Activated T-helper 1 cell treated with Interleukin-2 at 50 U/mL for 16 hours (primary cell): ENCODE data around the gene ADAMTS17.
"Not testable (repeated sequence)": the region's sequence is repeated elsewhere in the genome, so short reads cannot be mapped to it uniquely, and the experiment has no call there.

Experiments used
- DNase-seq: peaks from one replicate; pipeline ENCODE4 v3.0.0-alpha.2; 2020; ENCODE audit warnings: low read depth

ADAMTS17 gene

DNA sequence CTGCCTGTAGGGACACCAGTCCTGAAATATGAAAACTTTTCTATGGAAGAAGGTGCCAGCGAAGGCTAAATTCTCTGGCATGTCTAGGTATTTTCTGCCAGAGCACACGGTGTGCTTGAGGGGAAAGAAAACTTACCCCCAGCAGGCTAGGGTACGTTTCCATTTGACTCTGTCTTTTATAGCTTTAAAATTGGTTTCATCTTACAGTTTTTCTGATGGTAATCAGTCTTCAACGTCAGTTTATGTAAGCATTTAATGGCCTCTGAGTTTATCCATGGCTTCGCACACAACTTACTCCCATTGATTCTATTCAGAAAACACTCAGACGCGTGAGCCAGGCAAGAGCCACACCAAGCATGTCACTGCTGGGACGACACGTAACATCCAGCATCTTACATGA is 249.7 kb downstream of the ADAMTS17 start:
- no peak for DNase-seq

DNA sequence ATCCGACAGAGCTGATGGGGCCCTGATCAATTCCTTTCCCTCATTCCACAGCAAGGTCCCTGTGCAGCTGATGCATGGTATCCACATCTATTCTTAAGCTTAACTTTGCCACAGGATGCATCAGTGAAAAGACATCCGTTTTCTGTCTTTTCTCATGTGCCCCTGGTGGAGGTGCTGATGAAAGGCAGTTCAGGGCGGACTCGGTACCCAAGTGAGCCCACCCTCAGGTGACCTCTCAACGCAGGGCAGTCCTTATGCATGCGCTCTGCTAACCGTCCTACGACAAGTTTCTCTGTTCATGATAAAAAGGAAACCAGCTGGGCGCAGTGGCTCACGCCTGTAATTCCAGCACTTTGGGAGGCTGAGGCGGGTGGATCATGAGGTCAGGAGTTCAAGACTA is 251.4 kb downstream of the ADAMTS17 start:
- DNase-seq: no peak

DNA sequence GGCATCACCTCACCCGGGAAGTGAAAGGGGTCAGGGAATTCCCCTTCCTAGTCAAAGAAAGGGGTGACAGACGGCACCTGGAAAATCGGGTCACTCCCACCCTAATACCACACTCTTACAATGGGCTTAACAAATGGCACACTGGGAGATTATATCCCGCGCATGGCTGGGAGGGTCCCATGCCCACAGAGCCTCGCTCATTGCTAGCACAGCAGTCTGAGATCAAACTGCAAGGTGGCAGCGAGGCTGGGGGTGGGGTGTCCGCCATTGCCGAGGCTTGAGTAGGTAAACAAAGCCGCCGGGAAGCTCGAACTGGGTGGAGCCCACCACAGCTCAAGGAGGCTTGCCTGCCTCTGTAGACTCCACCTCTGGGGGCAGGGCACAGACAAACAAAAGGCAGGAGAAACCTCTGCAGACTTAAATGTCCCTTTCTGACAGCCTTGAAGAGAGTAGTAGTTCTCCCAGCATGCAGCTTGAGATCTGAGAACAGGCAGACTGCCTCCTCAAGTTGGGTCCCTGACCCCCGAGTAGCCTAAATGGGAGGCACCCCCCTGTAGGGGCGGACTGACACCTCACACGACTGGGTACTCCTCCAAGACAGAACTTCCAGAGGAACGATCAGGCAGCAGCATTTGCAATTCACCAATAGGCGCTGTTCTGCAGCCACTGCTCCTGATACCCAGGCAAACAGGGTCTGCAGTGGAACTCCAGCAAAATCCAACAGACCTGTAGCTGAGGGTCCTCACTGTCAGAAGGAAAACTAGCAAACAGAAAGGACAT is 257.5 kb downstream of the ADAMTS17 start:
- not testable (repeated sequence) for DNase-seq

DNA sequence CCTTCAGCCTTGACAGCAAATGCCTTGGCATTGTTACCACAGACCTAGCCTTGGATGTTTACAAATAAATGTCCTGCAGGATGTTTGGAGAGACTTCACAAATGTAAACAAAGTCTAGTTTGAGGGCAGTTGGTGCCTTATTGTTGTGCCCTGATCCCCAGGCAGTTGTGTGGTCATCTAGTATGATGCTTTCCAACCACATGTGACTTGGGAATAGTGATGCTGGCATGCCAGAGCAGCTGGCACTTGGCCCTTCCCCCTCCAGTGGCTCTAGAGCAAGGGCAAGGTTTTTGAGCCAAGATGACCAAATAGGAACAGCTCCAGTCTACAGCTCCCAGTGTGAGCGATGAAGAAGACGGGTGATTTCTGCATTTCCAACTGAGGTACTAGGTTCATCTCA is 258.2 kb downstream of the ADAMTS17 start:
- DNase-seq: no peak

DNA sequence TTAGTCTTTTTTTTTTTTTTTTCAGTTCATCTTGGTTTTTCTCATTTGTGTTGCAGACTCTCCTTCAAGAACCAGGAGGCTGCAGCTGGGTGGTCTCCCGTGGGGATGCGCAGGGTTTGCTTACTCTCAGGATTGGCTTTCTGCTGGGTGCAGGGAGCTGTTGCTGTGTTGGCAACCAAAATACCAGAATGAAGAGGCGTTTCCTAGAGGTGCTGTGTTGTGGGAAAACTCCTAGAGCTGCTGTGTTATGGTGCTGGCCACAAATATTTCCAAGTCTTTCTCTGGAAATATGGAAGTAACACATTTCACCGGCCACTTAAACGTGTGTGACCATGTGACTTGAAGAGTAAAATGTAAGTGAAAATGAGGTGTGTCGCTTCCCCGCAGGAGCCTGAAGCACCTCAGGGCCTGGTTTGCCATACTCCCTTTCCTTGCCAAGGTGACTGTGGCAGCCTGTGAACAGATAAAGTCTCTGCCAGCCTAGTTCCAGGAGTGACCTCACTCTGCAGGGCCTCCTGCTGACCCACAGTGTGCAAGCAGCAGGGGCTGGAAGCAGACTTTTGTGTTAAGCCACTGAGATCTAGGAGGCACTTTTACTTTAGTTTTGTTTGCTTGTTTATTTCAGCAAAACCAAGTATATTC is 258.9 kb downstream of the ADAMTS17 start:
- DNase-seq: no peak

- DNase-seq: no peak
Measured at GRCh38 chr15:100081454-100081853, 260.3 kb downstream of the ADAMTS17 start.

DNA sequence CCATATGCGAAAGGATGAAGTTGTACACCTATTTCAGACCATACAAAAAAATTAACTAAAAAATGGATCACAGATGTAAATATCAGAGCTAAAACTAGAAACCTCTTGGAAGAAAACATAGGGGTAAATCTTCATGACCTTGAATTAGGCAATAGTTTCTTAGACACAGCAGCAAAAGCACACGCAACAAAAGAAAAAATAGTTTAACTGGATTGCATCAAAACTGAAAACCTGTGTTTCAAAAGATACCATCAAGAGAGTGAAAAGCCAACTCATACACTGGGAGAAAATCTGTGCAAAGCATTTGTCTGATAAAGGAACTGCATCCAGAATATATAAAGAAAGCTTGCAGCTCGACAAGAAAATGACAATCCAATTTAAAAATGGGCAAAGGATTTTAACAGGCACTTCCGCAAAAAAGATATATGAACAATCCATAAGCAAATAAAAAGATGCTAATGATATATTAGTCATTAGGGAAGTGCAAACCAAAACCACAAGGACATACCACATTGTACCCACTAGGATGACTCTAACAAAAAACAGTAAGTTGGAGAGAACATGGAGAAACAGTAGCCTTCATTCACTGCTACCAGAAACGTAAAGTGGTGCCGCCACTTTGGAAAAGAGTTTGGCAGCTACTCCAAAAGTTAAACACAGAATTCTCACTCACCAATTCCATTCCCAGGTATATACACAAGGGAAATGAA is 263.1 kb downstream of the ADAMTS17 start:
- DNase-seq: no peak

- no peak for DNase-seq
Measured at GRCh38 chr15:100075229-100075628, 266.5 kb downstream of the ADAMTS17 start.

GRCh38 chr15:100073982-100074381 is 267.8 kb downstream of the ADAMTS17 start:
- DNase-seq: no peak

DNA sequence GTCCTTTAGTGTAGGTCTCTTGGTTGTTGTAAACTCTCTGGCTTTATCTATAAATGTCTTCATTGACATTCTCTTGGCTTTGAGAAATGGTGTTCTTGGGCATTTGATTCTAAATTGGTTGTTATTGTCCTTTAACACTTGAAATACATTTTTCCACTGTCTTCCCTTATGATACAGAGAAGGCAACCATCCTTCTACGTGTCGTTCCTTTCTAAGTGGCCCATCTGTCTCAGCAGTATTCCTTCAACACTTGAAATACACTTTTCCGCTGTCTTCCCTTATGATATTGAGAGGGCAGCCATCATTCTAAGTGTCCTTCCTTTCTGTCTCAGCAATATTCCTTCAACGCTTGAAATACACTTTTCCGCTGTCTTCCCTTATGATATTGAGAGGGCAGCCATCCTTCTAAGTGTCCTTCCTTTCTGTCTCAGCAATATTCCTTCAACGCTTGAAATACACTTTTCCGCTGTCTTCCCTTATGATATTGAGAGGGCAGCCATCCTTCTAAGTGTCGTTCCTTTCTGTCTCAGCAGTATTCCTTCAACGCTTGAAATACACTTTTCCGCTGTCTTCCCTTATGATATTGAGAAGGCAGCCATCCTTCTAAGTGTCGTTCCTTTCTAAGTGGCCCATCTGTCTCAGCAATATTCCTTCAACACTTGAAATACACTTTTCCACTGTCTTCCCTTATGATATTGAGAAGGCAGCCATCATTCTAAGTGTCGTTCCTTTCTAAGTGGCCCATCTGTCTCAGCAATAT is 275.1 kb downstream of the ADAMTS17 start:
- DNase-seq: not testable (repeated sequence)

DNA sequence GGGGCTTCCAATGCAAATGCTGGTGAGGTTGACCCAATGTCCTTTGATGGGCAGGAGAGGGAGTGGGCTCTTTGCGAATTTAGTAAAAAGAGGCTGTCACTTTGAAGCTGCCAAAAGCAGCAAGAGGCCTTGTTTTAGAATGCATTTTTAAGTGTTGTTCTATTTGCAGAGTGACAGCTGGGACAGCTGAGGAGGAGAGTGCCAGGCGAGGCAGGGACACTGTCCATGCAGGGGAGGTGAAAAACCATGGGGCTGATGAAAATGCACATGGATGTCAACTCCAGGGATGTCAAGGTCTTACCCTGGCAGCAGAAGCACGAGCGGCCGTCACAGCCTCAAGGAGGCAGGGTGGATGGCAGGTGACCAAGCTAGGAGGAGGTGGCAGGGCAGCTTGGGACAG is 279.8 kb downstream of the ADAMTS17 start:
- no peak for DNase-seq

DNA sequence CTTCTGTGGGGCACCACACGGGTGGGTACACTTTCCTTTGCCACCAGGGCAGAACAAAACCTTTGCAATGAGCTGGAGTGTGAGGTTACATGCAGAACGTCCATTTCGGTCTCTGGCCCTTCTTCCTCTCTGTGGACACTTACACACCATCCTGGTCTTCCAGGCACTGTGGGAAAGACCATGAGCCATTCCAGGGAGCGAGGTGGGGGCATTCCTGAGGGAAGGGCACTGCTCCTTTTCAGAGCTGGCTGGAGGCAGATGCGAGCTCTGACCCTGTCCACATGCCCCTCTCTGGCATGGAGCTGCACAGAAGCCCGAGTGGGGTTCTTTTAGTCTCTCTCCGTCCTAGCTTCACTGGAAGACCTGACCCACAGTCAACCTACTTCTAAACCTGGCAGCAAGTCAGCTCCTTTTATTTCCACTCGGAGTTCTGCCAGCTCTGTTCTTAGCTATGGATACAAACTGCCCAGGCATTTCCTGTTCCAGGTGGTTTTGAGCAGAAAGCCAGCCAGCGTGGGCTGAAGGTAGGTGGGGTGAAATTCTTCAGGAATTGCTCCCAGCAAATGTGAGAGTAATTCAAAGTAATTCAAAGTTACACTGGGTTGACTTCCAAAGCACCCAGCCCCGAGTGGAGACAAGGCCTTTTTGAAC is 281.4 kb downstream of the ADAMTS17 start:
- DNase-seq: no peak

DNA sequence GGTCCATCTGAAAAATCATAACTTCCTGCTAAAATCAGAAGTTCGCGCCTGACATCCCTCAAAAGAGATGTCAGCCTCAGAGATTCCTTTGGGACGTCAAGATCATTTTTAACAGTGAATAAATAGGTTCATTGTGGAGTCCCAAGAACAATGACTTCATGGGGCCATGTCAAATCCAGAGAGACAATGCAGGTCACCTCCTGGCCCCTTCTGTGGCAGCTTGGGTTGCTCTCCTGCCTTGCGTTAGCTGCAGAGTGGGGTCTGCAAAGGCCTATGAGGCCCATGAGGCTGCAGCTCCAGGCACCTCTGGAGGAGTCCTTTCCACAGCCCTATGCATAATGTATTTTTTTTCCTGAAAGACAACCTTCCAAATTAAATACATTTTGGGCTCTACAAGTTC is 282.3 kb downstream of the ADAMTS17 start:
- no peak for DNase-seq

DNA sequence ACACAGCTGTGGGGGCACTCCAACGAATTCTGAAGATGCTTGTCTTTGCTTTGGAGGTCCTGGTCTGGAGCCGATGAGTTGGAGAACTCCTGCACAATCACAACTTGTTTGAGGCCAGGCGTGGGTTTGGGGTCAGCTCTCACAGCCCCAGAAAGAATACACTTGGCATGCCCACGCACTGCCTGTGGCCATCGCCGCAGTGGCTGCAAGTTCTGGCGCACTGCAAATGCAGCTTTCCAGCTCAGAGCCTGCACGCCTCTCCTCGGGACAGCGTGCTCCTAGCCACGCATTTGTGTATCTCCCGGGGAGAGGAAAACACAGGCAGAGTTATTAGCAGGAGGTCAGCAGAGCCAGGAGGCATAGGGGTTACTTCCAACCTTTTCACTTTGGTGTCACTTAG is 282.7 kb downstream of the ADAMTS17 start:
- no peak for DNase-seq

GRCh38 chr15:100058458-100058857 is 283.3 kb downstream of the ADAMTS17 start:
- DNase-seq: no peak

DNA sequence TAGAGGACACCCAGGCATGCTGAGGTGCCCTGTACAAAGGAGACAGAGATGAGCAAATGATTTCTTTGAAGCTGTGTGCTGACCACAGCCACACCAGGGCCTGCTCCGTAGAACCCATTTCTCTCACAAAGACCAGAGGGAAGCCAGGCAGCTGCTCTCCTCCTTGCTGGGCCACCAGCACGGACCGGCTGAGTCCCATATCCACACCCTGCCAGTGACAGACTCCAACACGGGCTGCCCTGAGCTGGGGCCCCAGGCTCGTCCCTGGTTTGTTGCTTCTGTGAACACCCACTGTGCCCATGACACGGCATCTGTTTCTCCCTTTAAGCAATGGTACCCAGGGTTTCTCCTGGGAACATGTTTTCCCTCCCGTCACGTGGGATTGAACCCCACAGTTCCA is 284.5 kb downstream of the ADAMTS17 start:
- no peak for DNase-seq

DNA sequence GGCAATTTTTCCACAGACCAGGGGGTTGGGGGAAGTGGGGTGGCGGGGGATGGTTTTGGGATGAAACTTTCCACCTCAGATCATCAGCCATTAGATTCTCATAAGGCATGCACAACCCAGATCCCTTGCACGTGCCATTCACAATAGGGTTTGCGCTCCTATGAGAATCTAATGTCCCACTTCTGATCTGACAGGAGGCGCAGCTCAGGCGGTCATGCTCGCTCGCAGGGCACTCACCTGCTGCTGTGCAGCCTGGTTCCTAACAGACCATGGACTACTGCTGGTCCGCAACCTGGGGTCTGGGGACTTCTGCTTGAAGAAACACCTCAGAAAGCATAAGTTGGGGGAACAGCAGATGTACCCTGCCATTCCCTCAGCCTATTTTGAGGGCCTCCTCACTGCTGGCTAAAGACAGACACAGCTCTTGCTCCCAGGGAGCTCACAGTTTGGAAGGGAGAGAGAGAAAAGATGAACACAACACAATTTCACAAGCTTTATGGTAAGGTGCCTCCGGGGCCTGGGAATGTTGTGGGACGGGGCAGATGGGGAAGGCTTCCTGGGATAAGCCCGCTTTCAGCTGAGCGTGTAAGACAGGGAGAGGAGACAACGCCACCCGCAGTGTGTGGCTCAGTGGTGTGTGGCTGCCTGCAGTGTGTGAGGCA is 285.2 kb downstream of the ADAMTS17 start:
- DNase-seq: no peak

GRCh38 chr15:100055821-100056220 is 286.0 kb downstream of the ADAMTS17 start:
- DNase-seq: no peak

DNA sequence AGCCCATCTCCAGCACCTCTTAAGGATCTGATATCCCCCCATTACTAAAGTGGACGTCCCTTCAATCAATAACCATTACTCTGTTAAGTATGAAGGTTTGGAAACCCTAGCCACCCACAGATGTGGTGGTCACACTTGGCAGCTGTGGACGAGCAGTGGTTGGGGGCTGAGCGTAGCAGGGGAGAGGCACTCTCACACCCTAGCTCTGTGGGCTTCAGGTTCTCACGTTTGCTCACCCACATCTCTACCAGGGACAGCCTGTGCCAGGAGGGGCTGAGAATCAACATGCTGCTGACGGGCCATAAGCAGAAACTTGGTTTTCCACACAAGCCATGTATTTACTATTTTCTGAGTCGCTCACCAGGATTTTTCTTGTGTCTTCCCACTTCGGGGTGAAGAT is 287.2 kb downstream of the ADAMTS17 start:
- no peak for DNase-seq

DNA sequence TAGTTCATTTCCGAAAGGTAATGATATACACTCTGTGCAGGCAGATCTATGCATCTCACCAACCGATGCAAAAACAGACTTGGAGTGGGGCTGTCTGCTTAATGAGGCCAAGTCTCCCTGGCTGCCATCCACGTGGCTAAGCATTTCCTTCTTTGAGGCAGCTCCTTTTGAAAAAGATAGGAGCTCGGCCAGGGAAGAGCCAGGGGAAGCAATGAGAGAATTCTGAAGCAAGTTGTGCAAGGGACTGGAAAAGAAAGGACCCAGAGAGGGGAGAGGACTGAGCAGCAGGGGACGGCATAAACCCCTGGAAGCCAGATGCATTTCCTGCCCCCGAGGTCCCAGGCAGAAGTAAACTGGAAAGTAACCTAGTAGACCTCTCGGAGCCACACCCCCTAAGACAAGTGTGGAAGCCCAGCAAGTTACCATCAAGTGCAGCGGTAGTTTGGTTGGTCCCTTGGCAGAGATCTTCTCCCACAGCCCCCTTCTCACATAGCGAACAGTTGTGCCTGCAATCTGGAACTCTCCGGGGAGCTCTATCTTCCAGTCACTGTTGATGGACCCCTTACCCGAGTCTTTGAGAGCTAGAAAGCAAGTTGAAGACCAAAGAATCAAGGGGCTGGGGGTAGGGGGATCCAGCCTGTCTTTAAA is 288.2 kb downstream of the ADAMTS17 start:
- DNase-seq: no peak
